Fibroblast of skin of back (primary cell): ENCODE results near the gene TNFRSF14. TPM values are rescaled to one million over a fixed set of nuclear protein-coding genes. Genes with fewer than 3 reads are reported as not detected.

Source experiments
- DNase-seq: peaks from one replicate; pipeline ENCODE4 v3.0.0-alpha.2; 2013
- polyA plus RNA-seq, 2 experiments: library from polyadenylated mRNA; unstranded; fragments of 120-200 nt; gene quantifications; one replicate each; pipeline ENCODE4 v1.2.1, GENCODE V29; 2013; ENCODE audit not compliant: insufficient read length in 2 of 2

Gene TNFRSF14
- polyA plus RNA-seq (2013, experiment 1 of 2; ENCODE audit: insufficient read length) = 4.1 TPM
- 5.1 TPM for polyA plus RNA-seq (2013, experiment 2 of 2; ENCODE audit: insufficient read length)

DNA sequence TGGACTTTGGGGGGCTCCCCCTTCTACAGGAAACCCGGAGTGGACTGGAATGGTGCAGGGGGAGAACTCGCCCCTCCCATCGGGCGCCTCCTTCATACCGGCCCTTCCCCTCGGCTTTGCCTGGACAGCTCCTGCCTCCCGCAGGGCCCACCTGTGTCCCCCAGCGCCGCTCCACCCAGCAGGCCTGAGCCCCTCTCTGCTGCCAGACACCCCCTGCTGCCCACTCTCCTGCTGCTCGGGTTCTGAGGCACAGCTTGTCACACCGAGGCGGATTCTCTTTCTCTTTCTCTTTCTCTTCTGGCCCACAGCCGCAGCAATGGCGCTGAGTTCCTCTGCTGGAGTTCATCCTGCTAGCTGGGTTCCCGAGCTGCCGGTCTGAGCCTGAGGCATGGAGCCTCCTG is at the start of gene TNFRSF14:
Gene TNFRSF14 (plus strand): TSS at position 95 of the 401 bp plus-strand sequence. CDS start 294 bp downstream, at position 389.
- peak; percentile 44 for DNase-seq

DNA sequence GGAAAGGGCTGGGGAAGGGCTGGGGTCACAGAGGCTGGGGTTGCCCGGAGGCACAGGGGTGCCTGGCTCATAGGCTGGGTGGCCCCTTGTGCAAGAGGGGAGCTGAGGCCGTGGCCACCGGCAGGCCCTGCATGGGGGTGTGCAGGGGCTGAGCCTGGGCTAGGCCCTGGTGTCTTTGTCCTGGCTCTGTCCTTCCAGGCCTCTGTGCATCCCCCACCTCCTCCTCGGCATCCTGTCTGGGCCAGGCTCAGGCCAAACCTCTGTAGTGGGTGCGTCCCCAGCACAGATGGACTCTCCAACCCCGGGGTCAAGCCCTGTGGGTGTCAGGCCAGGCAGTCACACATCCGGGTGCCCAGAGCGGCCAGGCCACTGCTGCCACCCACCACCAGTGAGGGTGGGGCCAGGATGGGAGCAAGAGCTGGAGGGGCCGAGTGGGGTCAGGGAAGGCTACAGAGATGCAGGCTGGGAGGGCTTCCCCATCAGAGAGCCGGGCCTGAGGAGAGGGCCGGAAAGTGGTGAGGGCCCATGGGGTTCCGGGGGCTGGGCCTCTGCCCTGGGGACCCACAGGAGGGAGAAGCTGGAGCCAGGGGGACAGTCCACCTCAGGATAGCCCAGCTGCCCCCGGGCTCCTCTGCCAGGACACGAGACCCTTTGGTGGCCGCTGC is 49.1 kb upstream of the TNFRSF14 start:
- DNase-seq = no peak

DNA sequence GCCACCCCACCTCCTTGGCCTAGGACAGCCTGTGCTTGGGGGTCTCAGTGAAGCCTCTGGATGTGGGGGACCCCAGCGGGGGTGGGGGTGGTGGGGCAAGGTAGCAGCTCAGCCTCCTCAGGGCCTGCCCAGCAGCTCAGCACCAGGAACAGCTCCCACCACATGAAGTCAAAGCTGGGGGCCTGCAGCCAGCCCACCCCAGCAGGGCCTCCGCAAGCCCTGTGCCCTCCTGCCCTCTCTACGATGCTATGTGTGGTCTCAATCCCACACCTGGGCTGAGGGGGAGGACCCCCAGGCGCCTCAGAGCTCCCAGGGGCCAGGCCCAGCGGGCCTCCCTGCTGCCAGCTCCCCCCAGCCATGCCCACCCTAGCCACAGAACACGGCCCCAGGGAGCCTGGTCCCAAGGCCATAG is 48.4 kb upstream of the TNFRSF14 start:
- DNase-seq = no peak

DNA sequence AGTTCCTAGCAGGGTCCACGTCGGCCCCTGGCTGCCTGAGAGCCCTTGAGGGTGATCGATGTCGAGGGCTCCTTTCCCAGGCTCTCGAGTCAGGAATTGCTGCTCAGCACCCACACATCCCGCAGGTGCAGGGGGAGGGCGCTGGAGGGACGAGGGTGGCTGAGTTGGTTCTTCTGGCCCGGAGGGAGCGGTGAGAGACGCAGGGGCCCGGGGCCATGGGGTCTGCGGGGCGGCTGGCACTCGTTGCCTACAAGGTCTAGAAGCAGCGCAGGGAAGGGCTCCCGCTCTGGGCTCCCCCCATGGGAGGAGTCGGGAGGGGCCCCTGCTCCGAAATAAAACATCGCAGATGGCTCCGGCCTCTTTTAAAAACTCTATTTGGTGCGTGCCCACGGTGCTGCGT is 48.0 kb upstream of the TNFRSF14 start:
- no peak for DNase-seq

DNA sequence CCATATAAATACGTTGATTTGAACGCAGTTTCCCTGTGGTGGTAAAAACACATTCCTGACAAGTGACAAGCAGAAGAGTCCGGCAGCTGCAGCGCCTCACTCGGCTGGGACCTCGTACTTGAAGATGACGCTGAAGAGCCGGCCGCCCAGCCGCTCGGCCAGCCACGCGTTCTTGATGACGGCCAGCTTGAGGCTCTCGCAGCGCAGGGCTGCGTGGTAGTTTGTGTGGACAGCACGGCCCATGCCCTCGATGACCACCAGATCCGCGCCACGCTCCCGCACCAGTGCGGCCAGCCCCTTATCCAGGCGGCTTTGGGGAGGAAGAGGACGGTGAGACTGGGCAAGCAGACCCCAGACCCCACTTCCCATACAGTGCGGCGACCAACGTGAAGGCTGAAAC is 47.4 kb upstream of the TNFRSF14 start:
- no peak for DNase-seq

DNA sequence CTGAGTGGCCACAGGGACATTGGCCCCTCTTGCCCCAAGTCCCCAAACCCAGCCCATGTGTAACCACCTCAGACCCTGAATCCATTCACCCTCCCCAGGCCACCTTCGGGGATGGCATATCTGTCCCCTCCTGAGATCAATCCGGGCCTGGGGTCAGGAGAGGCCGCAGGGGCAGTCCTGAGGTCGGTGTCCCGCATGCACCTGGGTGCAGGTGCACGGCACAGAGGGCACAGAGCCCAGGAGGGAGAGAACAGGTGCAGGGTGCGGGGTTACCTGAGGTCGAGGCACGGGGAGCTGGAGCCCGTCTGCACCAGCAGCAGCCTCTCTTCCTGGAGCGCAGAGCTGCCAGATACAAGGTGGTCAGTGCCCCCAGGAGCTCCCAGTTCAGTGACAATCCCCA is 46.6 kb upstream of the TNFRSF14 start:
- no peak for DNase-seq

DNA sequence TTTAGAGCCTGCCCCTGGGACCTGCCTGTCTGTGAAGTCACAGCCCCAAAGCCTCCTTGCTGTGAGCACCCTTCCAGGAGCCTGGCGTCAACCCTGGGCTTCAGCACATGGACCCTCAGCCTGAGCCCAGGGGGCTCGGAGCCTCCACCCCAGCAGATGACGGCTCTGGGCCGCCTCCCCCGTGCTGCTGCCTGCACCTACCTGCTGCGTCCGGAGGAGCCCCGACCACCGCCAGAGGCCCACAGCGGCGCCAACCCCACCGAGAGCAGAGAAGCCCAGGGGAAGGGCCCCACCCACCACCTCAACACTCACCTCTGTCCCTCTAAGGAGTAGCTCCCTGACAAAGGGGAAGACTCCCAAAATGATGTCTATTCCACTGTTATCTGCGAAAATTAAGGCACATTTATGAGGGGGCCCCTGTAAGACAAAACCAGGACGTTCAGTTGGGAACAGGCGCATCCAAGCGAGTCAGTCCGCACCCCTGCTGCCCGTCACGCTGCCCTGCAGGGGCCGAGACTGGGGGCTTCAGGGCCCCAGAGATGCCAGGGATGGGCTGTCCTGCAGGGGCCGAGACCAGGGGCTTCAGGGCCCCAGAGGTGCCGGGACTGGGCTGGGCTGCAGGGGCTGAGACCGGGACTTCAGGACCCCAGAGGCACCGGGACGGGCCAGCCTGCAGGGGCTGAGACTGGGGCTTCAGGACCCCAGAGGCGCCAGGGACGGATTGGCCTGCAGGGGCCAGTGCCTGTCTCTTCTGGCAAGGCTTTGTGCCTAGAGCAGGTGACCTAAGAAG is 45.6 kb upstream of the TNFRSF14 start:
- no peak for DNase-seq

DNA sequence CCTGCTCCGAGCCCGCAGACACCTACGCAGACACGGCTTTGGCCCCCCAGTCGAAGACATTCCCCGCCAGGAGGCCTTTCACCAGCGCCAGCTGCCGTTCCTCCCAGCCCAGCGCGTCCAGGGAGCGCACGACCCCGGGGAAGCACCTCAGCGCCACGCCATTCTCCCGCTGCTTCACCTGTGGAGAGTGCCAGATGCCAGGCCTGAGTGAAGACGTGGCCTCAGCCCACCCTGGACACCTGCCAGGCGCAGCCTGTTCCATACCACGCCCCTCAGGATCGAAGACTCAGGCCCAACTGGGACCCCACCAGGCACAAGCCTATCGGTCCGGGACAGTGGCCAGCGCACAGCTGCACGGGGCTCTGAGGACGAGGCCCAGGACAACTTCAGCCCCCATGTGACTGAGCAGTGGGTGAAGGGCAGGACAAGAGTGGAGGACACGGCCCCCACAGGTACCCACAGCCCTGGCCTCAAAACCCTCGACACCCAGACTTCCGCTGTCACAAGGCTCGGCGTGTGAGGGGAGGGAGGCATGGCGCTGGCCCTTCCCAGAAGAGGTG is 43.2 kb upstream of the TNFRSF14 start:
- no peak for DNase-seq

DNA sequence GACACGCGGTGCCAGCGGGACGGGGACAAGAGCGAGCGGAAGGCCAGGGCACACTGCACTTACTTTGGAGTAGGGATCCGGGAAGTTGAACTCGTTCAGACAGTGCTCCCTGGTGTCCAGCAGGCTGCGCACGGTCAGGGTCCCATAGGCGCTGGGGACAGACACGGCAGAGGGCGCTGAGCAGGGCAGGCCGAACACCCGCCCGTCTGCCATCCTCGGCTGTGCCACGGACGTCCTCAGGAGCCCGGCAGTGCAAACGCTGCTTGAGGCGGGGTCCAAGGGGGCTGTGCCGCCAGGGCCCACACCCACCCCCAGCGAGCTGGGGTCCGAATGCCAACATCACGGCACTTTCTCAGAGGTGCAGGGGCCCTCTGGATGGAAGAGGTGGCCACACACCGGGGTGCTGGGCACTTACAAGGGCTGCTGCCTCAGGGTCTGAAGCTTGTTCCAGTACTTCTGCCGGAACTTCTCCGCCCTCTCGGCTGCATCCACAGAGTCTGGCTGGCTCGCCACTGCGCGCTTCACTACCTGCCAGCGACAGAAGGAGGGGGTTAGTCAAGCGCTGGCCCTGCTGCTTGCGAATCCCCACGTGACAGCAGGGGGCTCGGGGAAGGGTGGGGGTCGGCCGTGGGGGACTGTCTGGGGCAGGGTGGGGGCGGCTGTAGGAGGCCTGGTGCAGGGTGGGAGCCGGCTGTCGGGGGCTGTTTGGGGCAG is 42.1 kb upstream of the TNFRSF14 start:
- DNase-seq = no peak

DNA sequence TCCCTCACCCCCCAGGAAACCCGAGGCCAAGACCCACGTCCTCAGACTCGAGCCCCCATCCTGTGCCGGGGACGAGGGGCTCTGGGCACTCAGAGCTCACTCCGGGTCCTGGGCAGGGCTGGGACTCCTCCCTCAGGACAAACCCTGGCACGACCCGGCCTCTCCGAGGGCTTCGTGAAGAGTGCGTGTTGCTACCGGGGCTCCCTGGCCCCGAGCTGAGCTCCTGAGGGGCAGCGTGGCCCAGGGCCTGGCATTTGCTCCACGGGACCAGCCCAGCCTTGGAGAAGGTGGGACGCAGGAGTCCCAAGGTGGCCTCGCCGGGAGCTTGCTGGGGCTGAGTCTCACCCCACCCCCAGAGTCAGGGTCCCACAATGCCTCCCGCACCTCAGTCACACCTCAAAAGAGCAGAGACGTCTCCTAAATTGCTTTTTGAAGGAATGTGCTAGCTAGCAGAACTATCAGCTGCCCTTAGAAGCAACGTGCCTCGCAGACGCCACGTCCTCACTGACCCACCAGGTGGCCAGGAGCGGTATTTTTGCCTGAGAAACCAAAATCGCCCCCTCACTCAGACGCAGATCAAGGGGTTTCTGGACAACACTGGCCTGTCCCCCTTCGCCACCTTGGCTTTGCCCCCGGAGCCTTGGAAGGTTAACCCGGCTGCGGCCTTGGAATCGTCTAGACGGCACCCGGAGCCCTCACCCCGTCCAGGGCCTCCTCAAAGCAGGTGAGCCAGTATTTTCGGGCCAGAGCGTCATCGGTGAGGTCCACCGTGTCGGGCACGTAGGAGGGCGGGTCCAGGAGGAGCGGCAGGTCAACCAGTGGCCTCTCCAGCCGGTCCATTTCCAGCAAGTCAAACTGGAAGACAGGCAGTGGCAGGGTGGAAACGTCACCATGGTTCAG is 41.1 kb upstream of the TNFRSF14 start:
- DNase-seq = no peak

DNA sequence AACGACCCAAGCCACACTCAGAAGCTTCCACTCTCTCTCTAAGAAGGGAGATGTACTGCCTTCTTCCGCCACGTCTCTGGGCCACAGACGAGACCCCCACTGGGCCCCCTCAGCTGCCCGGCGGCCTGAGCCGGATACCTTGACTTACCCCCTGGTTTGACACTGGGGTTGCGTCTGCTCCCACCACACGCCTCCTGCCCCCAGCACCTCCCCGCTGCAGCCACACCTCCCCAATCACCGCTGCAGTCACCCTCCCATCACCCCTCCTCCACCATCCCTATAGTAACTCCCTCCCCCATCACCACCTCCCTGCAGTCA is 40.4 kb upstream of the TNFRSF14 start:
- DNase-seq = no peak

DNA sequence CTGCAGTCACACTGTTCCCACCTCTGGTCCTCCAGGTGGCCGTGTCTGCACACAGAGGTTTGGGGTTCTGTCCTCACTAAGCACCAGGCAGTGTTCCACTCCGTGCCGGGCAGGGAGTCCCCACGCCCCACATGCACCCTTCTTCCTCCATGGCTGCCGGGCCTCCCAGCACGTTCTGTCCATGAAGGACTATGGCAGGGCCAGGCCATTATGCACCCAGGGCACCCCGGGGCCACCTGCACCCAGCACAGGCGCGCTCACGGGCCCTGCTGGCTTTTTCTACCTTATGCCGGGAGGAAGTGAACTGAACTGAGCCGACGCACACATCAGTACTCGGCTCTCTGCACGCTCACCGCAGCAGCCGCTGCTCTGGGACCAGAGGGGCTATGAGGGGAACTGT is 40.0 kb upstream of the TNFRSF14 start:
- no peak for DNase-seq

DNA sequence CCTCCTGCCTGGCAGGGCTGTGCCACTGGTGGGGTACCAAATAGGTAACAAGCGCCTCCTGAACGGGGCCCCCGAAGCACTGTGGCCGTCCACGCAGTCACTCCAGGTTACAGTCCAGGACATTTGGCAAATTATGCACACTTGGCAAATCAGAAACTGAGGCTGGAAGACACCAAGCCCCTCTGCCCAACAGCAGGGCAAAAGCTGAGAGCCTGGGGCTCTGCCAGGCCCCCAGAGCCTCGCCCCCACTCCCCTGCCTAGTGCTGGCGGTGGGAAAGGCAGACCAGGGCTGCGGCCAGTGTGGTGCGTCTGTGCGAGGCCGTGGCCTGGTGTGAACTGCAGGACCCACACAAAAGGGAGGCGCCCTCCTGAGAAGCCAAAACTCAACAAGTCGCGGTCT is 39.2 kb upstream of the TNFRSF14 start:
- DNase-seq = no peak

DNA sequence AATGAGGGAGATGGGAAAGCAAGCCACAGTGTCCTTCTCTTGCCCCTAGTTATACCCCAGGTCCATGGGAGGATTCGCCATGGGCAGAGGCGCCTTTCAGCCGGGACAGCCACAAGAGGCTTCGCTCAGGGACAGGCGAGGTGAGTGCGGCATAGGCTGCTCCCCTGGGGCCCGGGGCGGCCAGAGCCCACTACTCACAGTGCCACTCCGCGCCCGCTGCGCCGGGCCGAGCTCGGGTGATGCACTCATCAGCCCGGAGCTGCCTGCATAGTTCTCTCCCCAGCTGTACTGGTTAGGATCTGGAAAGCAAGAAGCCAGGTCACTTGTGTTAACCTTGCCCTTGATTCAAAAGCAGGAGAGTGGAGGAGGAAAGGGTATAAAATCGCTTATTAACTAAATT is 38.2 kb upstream of the TNFRSF14 start:
- no peak for DNase-seq

DNA sequence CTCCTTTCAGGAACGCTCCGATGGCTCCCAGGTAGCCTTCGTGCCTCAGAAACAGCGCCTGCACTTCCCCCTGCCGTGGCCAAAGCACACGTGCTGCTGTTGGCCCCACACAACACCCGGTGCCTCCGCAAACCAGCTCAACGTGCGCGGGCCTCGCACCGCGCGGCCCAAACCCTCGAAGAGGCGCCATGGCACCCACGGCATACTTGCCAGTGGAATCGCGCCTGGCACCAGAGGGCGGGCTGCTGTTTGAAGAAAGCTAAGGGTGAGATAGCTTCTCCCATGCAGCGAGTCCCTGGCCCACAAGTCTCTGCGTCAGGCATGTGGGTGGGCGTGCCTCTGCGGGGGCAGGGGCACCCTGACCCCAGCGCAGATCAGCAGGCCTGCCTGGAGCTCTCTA is 37.6 kb upstream of the TNFRSF14 start:
- no peak for DNase-seq

DNA sequence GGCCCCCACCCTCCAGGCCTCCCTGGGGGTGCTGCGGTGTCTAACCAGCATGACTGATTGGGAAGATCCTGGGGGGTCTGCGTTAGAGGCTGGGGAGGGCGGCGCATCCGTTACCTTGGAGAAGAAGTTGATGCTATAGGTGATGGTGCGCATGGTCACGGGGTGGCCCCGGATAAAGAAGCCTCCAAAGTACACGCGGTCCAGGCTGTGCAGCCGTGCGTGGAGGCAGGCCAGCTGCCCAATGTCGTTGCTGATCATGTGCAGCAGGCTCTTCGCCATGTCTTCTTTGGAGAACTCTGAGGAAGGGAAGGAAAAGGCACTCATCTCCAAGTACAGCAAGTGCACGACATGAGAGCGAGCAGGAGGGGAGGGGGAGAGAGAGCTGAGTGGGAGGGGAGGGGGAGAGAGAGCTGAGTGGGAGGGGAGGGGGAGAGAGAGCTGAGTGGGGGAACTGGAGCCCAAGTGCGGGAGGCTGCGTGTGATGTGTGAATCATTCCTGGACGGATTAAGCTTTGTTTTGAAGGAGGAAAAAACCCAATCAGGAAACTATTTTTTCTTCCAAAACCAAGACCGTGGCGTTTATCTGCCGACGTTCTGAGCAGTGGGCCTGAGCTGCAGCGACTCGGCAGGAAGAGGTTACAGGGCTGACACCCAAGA is 37.0 kb upstream of the TNFRSF14 start:
- no peak for DNase-seq

DNA sequence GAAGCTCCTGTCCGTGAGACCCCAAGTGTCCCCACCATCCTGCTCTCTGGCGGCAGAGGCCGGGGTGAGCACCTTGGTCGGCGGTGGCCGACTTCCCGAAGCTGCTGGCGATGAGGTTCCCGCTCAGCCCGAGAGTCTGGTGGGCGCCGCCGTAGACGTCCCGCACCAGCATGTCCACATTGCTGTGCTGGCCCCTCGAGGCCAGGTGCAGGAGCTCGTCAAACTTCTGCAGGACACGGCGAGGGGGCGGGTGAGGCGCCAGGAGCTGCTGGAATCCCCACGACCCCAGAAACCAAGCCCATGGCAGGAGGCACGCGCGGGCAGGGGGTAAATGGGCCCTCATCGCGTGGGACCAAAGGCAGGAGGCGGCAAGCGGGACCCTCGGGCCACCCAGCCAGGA is 36.4 kb upstream of the TNFRSF14 start:
- no peak for DNase-seq

DNA sequence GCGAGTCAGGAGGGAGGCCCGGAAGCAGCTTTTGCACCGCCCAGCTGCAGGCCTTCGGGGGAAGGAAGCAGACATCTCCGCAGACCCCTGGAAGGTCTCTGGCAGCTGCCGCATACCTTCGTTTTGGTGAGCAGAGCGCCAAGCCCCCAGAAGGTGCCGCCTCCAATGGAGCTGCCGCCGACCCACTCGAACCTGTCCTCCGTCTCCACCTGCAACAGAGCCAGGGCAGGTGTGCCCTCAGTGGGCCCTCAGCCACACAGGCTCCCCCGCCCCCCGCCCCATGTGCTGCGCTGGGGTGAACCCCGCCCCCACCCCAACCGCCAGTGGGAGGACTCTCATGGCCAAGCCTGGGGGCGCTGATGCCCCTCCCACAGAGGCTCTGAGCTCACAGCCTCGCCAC is 36.0 kb upstream of the TNFRSF14 start:
- no peak for DNase-seq

DNA sequence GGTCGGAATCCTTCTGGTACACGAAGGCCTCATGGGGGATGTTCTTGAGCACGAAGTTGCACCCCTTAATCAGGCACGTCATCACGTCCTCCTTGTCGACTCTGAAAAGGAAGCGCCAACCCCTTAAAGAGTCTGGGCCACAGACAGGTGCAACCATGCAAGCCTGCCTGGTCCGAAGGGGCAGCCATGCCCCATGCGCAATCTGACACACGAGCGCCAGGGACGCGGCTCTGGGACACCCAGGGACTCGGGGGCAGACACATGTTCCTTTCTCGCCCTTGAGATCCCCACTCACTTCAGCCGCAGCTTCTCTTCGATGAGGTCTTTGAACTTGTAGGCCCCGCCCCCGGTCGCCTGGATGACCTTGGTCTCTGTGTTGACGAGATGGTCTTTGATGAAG is 35.4 kb upstream of the TNFRSF14 start:
- no peak for DNase-seq

DNA sequence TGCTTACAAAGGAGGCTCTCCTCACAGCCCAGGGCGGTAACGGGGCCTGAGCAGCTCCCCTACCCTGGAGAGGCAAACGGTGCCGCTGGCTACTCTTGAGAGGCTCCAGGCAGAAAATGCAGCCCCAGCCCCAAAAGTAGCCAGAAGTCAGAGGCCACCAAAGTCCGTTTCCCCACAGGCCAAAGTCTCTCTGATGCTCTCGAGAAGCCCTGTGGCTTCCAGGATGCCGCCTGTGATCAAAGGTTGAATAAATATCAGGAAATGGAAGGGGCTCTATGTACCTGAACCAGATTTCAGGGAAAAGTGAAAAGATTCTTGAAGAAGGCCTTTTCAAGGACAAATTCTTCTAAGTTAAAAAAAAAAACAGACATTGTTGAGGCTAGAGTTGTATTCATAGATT is 33.9 kb upstream of the TNFRSF14 start:
- DNase-seq = no peak

DNA sequence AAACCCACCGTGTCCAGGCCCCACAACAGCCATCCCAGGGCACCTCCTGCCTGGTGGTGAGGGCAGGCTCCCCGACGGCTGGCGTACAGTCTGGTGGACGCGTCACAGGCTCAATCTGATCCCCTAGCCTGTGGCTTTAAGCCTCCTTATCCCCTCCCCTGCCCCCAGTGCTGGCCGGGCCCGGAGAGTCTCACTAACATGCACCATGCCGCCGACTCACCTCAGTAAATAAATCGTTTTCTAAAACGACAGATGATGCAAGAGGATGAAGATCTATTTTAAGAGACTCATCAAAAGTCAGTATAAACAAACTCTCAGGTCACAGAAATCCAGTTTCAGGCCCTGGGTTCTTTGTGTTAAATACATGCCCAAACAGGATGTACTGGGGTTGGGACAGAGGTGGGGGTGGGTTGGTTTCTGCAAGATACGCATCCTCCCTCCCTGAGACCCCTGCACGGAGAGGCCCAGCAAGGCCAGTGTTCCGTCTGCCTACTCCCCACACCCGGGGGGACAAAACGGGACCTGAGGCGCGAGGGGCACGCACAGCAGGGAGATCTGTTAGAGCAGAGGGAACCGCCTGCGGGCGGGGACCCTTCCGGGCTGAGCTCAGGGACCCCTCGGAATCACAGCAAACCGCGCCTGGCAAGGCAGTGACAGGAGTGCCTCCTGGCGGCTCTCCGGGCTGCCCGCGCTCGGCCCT is 32.8 kb upstream of the TNFRSF14 start:
- DNase-seq = no peak
